ENCODE data around the gene FAM3D. TPM values are rescaled to one million over a fixed set of nuclear protein-coding genes. Genes with fewer than 3 reads are reported as not detected.

The FAM3D gene
- total RNA-seq, 1 donor from 2014 or later, result not detected

- DNase-seq (ENCODE audit: low read depth), result peak; percentile 33
Measured at GRCh38 chr3:58627570-58627885, 39.0 kb downstream of the FAM3D start.

- DNase-seq (ENCODE audit: low read depth), result no peak
Measured at GRCh38 chr3:58626841-58627569, 39.6 kb downstream of the FAM3D start.

GRCh38 chr3:58625196-58625824 is 41.3 kb downstream of the FAM3D start:
- no peak for DNase-seq (ENCODE audit: low read depth)

GRCh38 chr3:58624550-58624949 is 42.0 kb downstream of the FAM3D start:
- DNase-seq (ENCODE audit: low read depth), result no peak

GRCh38 chr3:58623961-58624360 is 42.6 kb downstream of the FAM3D start:
- DNase-seq (ENCODE audit: low read depth), result no peak

GRCh38 chr3:58623478-58623877 is 43.1 kb downstream of the FAM3D start:
- DNase-seq (ENCODE audit: low read depth), result no peak

- DNase-seq (ENCODE audit: low read depth), result no peak
Measured at GRCh38 chr3:58622892-58623291, 43.7 kb downstream of the FAM3D start.

GRCh38 chr3:58622436-58622835 is 44.1 kb downstream of the FAM3D start:
- no peak for DNase-seq (ENCODE audit: low read depth)

GRCh38 chr3:58621086-58621830 is 45.3 kb downstream of the FAM3D start:
- no peak for DNase-seq (ENCODE audit: low read depth)

- no peak for DNase-seq (ENCODE audit: low read depth)
Measured at GRCh38 chr3:58620421-58620820, 46.2 kb downstream of the FAM3D start.

- no peak for DNase-seq (ENCODE audit: low read depth)
Measured at GRCh38 chr3:58617338-58617761, 49.2 kb downstream of the FAM3D start.

- DNase-seq (ENCODE audit: low read depth), result no peak
Measured at GRCh38 chr3:58613236-58614132, 53.1 kb downstream of the FAM3D start.

GRCh38 chr3:58612830-58613229 is 53.7 kb downstream of the FAM3D start:
- DNase-seq (ENCODE audit: low read depth), result no peak

GRCh38 chr3:58609990-58610389 is 56.6 kb downstream of the FAM3D start:
- peak; percentile 90 for DNase-seq (ENCODE audit: low read depth)

- peak; percentile 95 for DNase-seq (ENCODE audit: low read depth)
Measured at GRCh38 chr3:58608648-58609047, 57.9 kb downstream of the FAM3D start.

- DNase-seq (ENCODE audit: low read depth), result peak; percentile 96
Measured at GRCh38 chr3:58607816-58608215, 58.8 kb downstream of the FAM3D start.

GRCh38 chr3:58606693-58607092 is 59.9 kb downstream of the FAM3D start:
- peak; percentile 38 for DNase-seq (ENCODE audit: low read depth)

GRCh38 chr3:58604031-58604430 is 62.5 kb downstream of the FAM3D start:
- DNase-seq (ENCODE audit: low read depth), result no peak

- DNase-seq (ENCODE audit: low read depth), result no peak
Measured at GRCh38 chr3:58603606-58604005, 63.0 kb downstream of the FAM3D start.

GRCh38 chr3:58597770-58598310 is 68.7 kb downstream of the FAM3D start:
- no peak for DNase-seq (ENCODE audit: low read depth)

GRCh38 chr3:58596834-58597518 is 69.6 kb downstream of the FAM3D start:
- no peak for DNase-seq (ENCODE audit: low read depth)

All from renal cortical epithelial cell (primary cell).